Urinary bladder (tissue), 4 donors: Measurements from ENCODE around the gene CSN3. TPM values are rescaled to one million over a fixed set of nuclear protein-coding genes. Genes with fewer than 3 reads are reported as not detected.
"Not testable (repeated sequence)": the region's sequence is repeated elsewhere in the genome, so short reads cannot be mapped to it uniquely, and the experiment has no call there.

ENCODE experiments used
- DNase-seq: peaks from one replicate; pipeline ENCODE4 v3.0.0-alpha.2; 2015; ENCODE audit errors: extremely low spot score
- H3K27ac ChIP-seq: one replicate; pipeline ENCODE4 v1.5.1; 2013; ENCODE audit warnings: low read depth, mild to moderate bottlenecking, moderate library complexity
- H3K36me3 ChIP-seq: one replicate; pipeline ENCODE4 v1.6.1; 2013; ENCODE audit warnings: mild to moderate bottlenecking, moderate library complexity; ENCODE audit not compliant: insufficient read depth
- H3K4me1 ChIP-seq: one replicate; pipeline ENCODE4 v1.6.1; 2013; ENCODE audit warnings: mild to moderate bottlenecking, moderate library complexity; ENCODE audit not compliant: insufficient read depth
- H3K4me3 ChIP-seq: one replicate; pipeline ENCODE4 v1.5.1; 2013; ENCODE audit warnings: low read depth, low read length
- WGBS: extraction: QIAGEN DNeasy Blood & Tissue Kit; methylation state at CpG from one replicate; pipeline ENCODE4 v1.1.7; 2013; 5-methylcytosine and 5-hydroxymethylcytosine counted together
- polyA plus RNA-seq: library from polyadenylated mRNA; stranded (reverse); fragments of 200-250 nt; gene quantifications from one replicate; pipeline ENCODE4 v1.2.3, GENCODE V29; 2013
- total RNA-seq: library from RNA; depleted of rRNA; stranded (reverse); fragments of >200 nt; gene quantifications from one replicate; pipeline ENCODE4 v1.2.3, GENCODE V29; 2014
- donor health status: healthy with polysubstance abuse.
- donor health status: healthy.

Gene CSN3, protein sequence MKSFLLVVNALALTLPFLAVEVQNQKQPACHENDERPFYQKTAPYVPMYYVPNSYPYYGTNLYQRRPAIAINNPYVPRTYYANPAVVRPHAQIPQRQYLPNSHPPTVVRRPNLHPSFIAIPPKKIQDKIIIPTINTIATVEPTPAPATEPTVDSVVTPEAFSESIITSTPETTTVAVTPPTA
- total RNA-seq (not detected), polyA plus RNA-seq (not detected)

DNA sequence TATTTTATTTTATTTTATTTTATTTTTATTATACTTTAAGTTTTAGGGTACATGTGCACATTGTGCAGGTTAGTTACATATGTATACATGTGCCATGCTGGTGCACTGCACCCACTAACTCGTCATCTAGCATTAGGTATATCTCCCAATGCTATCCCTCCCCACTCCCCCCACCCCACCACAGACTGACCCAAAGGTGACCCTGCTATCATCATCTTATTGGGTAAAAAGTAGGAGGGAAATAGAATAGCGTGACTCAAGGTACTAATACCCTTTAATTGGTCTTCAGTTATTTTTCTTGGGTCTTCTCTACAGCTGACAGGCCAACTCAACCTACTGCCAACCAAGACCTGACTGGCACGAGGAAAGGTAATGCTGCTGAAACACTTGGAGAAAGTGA lies at the start of gene CSN3:
TSS of gene CSN3 (plus strand) at position 301 of the 400 bp plus-strand sequence. CDS start 2,223 bp downstream, outside the sequence.
- 95% methylated on average over 3 of the region's 3 CpGs for WGBS
- not testable (repeated sequence) for H3K4me1 ChIP-seq

DNA sequence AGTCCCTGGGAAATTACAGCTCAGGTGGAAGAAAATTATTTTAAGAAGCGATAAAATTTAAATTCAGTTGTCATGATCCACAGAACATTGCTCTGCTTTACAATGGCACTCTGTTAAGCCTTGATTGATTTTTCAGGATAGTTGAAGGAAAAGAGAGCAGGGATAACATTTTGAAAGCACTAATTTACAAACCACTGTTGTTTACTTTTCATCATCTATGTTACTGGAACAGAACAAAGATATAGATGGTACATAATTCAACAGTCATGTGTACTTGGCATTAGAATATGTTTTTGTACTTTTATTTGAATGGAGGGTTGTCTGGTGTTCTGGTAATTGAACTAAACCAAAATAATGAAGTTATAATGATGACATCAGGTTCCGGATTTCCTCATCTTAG lies 49.5 kb upstream of the CSN3 start:
- 95% methylated on average over 2 of the region's 2 CpGs for WGBS
- no peak for DNase-seq
- H3K4me1 ChIP-seq = no peaks in the 10 kb centered on the region
- H3K36me3 ChIP-seq = no peaks in the 10 kb centered on the region
- H3K4me3 ChIP-seq = no peak overlapping the region
- no peak overlapping the region for H3K27ac ChIP-seq

More for the DNA sequence above, at the start of gene CSN3:
- not testable (repeated sequence) for H3K27ac ChIP-seq, DNase-seq, H3K4me3 ChIP-seq, H3K36me3 ChIP-seq

DNA sequence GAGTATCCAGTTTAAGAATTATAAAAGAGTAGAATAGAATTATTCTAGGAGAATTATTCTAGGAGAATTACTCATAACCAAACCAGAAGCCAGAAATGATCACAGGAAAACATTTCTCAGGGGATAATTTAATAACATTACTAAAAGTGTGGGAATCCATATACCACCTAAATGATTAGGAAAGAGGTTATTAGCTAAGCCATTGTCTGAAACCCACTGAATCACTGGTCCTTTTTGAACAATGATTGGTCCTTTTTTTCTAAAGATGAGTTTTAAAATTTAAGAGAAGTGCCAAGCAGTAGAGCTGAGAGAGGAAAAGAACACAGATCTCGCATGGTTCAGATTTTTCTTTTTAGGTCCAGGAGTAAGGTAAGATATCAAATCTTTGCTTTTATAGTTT lies 47.0 kb upstream of the CSN3 start, which contains the start of gene ODAM:
TSS of gene ODAM (plus strand) at position 301 of the 400 bp plus-strand sequence. CDS start 819 bp downstream, outside the sequence.
- WGBS = 95% methylated on average over 1 of the region's 1 CpG
- Histone ChIP-seq H3K4me3 (no peak within 1 kb of the TSS), H3K27ac (no peak within 1 kb of the TSS), H3K36me3 (no peaks in the 10 kb centered on the region), H3K4me1 (no peaks in the 10 kb centered on the region)
- DNase-seq = no peak

DNA sequence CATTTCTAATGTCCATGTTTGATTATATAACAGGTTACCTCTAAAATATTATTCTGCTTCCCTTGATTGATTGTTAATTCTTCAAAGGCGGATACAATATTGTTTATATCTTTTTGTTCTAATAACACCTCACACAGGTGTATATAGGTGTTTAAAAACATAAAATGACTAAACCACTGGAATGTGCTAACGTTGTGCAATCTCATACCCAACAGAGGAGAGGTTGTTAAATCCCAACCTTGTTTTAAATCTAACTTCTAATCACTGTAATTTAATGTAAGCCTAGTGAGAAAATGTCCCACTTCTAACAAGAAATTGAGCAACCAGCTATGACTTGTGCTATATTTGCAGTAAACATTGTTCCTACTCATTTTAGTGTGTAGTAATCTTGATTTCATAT lies 45.5 kb upstream of the CSN3 start:
- H3K4me3 ChIP-seq = no peak overlapping the region
- H3K27ac ChIP-seq = no peak overlapping the region
- no peaks in the 10 kb centered on the region for H3K36me3 ChIP-seq
- 83% methylated on average over 2 of the region's 2 CpGs for WGBS
- no peak for DNase-seq
- no peaks in the 10 kb centered on the region for H3K4me1 ChIP-seq

DNA sequence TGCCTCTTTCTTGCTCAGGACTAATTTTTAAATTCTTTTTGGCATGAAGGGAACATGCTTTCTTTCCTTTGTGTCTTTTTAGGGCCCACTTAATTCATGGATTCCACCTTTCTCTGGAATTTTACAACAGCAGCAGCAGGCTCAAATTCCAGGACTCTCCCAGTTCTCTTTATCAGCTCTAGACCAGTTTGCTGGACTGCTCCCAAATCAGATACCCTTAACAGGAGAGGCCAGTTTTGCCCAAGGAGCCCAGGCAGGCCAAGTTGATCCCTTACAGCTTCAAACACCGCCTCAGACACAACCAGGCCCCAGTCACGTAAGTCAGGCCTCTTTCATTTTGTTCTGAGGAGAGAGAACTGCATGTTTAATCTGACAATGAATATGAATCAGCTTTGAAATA lies 44.6 kb upstream of the CSN3 start:
- no peak overlapping the region for H3K4me3 ChIP-seq
- no peak for DNase-seq

DNA sequence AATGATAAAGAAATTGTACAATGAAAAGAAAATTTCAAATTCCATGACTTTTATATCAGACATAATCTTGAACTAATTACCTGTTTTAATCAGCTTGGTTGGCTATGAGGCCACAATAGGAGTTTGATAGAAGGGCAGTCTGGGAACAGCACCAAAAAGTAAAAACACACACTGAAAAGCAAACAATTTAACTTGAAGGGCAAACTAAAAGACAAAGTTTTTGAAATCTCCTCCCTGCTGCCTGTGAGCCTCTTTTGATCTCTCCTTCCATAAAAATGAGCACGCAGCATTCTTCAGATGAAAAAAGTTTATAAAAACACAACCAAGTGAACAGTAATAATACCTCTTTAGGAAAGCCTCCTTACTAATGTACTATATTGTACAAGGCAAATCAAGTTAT lies 38.8 kb upstream of the CSN3 start:
- DNase-seq = no peak
- Histone ChIP-seq H3K4me1 (no peaks in the 10 kb centered on the region), H3K27ac (no peak overlapping the region), H3K4me3 (no peak overlapping the region), H3K36me3 (no peaks in the 10 kb centered on the region)
- 45% methylated on average over 1 of the region's 1 CpG for WGBS

More for the DNA sequence above, 44.6 kb upstream of the CSN3 start:
- WGBS = 51% methylated on average over 2 of the region's 2 CpGs
- no peaks in the 10 kb centered on the region for H3K4me1 ChIP-seq
- no peak overlapping the region for H3K27ac ChIP-seq
- no peaks in the 10 kb centered on the region for H3K36me3 ChIP-seq

DNA sequence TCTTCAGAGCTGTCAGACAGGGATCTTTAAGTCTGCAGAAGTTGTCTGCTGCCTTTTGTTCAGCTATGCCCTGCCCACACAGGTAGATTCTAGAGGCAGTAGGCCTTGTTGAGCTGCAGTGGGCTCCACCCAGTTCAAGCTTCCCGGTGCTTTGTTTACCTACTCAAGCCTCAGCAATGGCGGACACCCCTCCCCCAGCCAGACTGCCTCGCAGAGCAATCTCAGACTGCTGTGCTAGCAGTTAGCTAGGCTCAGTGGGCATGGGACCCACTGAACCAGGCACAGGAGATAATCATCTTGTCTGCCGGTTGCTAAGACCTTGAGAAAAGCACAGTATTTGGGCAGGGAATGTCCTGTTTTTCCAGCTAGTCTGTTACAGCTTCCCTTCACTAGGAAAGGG lies 29.6 kb upstream of the CSN3 start:
- not testable (repeated sequence) for H3K4me3 ChIP-seq, H3K27ac ChIP-seq, H3K4me1 ChIP-seq, H3K36me3 ChIP-seq, DNase-seq
- 79% methylated on average over 4 of the region's 4 CpGs for WGBS

DNA sequence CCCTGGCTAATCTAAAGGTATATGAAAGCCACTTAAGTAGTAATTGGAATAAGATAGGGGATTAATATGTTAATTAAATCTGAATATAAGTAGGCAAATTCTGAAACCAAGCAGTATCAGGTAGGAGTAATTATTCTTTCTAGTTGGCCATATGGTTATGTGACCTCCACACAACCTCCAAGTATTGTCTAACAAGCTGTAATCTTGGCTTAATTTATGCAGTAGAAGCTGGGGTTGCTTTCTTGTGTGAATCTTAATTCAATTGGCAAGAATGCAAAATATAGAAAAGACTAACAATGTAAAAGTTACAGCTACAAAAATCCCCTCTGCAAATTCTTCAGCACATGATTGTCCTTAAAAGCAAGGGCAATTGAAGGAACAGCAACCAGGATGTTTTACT lies 26.3 kb upstream of the CSN3 start:
- not testable (repeated sequence) for H3K4me1 ChIP-seq, DNase-seq, H3K4me3 ChIP-seq, H3K36me3 ChIP-seq, H3K27ac ChIP-seq

DNA sequence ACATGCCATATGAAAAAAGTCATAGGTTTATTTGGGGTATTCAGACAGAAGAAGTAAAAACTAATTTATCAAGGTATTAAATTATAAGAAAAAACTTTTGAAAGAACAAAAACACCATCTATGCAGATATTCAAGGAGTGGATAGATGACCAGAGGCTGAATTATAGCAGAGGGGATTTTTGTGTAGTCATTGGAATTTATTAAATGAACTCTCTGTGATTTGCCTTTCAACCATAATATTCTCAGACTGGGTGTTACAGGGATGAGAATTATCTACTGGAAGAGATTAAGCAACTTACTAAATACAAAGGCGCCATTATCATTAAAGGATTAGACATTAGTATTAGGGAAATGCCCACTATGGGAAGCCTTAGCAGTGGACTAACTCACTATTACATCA lies 25.8 kb upstream of the CSN3 start:
- 98% methylated on average over 1 of the region's 1 CpG for WGBS
- not testable (repeated sequence) for H3K4me3 ChIP-seq, H3K36me3 ChIP-seq, DNase-seq, H3K4me1 ChIP-seq, H3K27ac ChIP-seq

DNA sequence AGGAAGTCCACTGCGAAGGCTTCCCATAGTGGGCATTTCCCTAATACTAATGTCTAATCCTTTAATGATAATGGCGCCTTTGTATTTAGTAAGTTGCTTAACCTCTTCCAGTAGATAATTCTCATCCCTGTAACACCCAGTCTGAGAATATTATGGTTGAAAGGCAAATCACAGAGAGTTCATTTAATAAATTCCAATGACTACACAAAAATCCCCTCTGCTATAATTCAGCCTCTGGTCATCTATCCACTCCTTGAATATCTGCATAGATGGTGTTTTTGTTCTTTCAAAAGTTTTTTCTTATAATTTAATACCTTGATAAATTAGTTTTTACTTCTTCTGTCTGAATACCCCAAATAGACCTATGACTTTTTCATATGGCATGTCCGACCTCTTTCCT lies 21.0 kb upstream of the CSN3 start:
- H3K36me3 ChIP-seq, DNase-seq, H3K4me1 ChIP-seq, H3K27ac ChIP-seq, H3K4me3 ChIP-seq: not testable (repeated sequence)
- 94% methylated on average over 3 of the region's 3 CpGs for WGBS

DNA sequence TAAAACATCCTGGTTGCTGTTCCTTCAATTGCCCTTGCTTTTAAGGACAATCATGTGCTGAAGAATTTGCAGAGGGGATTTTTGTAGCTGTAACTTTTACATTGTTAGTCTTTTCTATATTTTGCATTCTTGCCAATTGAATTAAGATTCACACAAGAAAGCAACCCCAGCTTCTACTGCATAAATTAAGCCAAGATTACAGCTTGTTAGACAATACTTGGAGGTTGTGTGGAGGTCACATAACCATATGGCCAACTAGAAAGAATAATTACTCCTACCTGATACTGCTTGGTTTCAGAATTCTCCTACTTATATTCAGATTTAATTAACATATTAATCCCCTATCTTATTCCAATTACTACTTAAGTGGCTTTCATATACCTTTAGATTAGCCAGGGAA lies 20.6 kb upstream of the CSN3 start:
- H3K36me3 ChIP-seq = not testable (repeated sequence)

DNA sequence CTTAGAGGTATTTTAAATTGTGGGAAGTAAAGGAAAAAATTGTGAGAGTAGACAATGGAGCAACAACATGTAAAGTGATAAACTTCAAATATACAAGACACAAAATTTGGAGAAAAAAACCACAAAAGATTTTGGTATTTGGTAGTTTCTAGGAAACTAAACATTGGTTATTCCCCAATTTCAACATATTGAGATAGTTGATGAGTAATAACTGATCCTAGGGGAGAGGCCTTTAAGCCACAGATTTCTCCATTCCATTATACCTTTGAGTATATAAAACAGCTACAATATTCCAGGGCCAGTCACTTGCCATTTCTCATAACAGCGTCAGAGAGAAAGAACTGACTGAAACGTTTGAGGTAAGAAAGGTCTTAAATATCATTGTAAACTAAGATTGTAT lies 16.6 kb upstream of the CSN3 start, which contains the start of gene FDCSP:
TSS of gene FDCSP (plus strand) at position 301 of the 400 bp plus-strand sequence. CDS start 5,071 bp downstream, outside the sequence.
- WGBS = 39% methylated on average over 2 of the region's 2 CpGs

More for the DNA sequence above, 20.6 kb upstream of the CSN3 start:
- H3K27ac ChIP-seq, DNase-seq, H3K4me1 ChIP-seq, H3K4me3 ChIP-seq: not testable (repeated sequence)

DNA sequence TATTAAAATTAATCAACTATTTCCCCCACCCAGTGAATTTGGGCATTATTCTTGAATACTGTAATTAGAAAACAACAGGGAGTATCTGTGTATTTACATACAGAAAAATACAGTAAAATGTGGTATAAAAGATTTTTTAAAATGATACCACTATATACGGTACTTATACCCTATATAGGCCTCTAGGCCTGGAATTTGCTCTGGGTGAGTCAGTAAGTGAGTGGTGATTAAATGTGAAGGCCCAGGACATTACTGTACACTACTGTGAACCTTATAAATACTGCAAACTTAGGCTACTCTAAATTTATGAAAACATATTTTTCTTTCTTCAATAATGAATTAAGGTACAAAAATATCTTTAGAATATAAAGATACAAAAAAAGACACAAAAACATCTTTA lies 6.3 kb upstream of the CSN3 start:
- no peaks in the 10 kb centered on the region for H3K36me3 ChIP-seq
- H3K4me1 ChIP-seq = no peaks in the 10 kb centered on the region
- DNase-seq = no peak
- H3K4me3 ChIP-seq = no peak overlapping the region
- WGBS = 91% methylated on average over 1 of the region's 1 CpG
- H3K27ac ChIP-seq = no peak overlapping the region

More for the DNA sequence above, 16.6 kb upstream of the CSN3 start, which contains the start of gene FDCSP:
- DNase-seq = no peak
- H3K36me3 ChIP-seq = no peaks in the 10 kb centered on the region
- H3K4me1 ChIP-seq = no peaks in the 10 kb centered on the region
- H3K27ac ChIP-seq = no peak within 1 kb of the TSS
- no peak within 1 kb of the TSS for H3K4me3 ChIP-seq

DNA sequence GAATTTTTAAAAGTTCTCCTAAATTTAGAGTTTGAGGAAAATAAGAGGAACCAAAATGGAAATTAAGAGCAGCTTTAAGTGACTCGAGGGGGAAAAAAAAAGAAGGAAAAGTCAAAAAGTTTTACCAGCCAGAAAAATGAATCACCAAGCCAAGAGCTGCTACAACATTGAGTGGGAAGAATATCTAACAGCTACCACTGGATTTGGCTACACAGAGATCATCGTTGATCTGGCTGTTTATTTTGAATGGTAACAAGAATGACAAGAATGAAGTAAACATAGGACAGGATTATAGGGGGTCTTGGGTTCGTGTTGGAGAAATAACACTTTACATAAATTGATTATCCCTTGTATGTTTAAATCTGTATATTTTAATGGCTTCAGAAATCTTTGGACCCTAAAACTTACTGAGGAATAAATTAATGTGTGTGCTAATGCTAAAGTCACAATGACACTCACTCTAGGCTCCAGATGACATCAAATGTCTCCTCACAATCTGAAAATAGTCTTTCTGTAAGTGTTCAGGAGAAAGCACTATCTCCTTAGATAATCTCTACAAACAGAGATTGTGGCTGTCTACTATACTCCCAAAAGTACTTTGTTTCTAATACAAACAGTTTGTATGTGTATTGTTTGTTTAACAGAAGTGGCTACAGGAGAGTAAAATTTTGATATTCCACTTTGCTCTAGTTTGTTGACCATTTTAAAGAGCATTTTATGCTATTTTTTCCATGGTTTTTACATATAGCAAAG lies 3.1 kb upstream of the CSN3 start:
- DNase-seq = no peak
- H3K4me3 ChIP-seq = no peak overlapping the region
- H3K27ac ChIP-seq = no peak overlapping the region
- no peaks in the 10 kb centered on the region for H3K4me1 ChIP-seq
- H3K36me3 ChIP-seq = no peaks in the 10 kb centered on the region
- 17% methylated on average over 3 of the region's 3 CpGs for WGBS
